Upper lobe of right lung (tissue), 1 donor: ENCODE measurements around the gene LZTS3. TPM values are rescaled to one million over a fixed set of nuclear protein-coding genes. Genes with fewer than 3 reads are reported as not detected.
"Not testable (repeated sequence)": the region's sequence is repeated elsewhere in the genome, so short reads cannot be mapped to it uniquely, and the experiment has no call there.

ENCODE experiments used
- ATAC-seq: fragments of 200-7000 bp; cut with Tn5 transposase; one replicate; pipeline ENCODE4 v1.9.1; 2020; ENCODE audit warnings: mild to moderate bottlenecking, moderate library complexity
- DNase-seq: peaks from one replicate; pipeline ENCODE4 v3.0.0-alpha.2; 2020
- H3K27ac ChIP-seq: fragments of 200-600 bp; one replicate; pipeline ENCODE4 v1.8.0; 2022
- H3K27me3 ChIP-seq: fragments of 200-600 bp; one replicate; pipeline ENCODE4 v1.8.0; 2022; ENCODE audit warnings: mild to moderate bottlenecking
- H3K36me3 ChIP-seq: fragments of 200-600 bp; one replicate; pipeline ENCODE4 v1.8.0; 2022
- H3K4me1 ChIP-seq: fragments of 200-600 bp; one replicate; pipeline ENCODE4 v1.8.0; 2022
- H3K4me3 ChIP-seq: fragments of 200-600 bp; one replicate; pipeline ENCODE4 v1.8.0; 2022; ENCODE audit warnings: mild to moderate bottlenecking
- H3K9me3 ChIP-seq: fragments of 200-600 bp; one replicate; pipeline ENCODE4 v1.8.0; 2022
- intact Hi-C: fragments of 100-400 bp; cut with DNase I; formaldehyde crosslinking; loops from one replicate; pipeline ENCODE4 v1.11.0; 2022
- total RNA-seq: library from RNA; stranded (reverse); fragmentation: NEBNext Ultra II Directional; extraction: Animal tissue kit (Norgen Biotek cat#: 25700); gene quantifications from one replicate; pipeline ENCODE4 v1.2.1, GENCODE V29; 2021
- TF ChIP-seq, protein P1 (sequence below): fragments of 200-600 bp; IDR thresholded peaks from one replicate; pipeline ENCODE4 v1.8.0; 2022; ENCODE audit warnings: antibody characterized with exemption
- donor health status: DM: no; HTN: yes; CAD: no; lungs with severe emphysema.

LZTS3 gene
- total RNA-seq, 1 donor from 2014 or later, result 21.5 TPM

DNA sequence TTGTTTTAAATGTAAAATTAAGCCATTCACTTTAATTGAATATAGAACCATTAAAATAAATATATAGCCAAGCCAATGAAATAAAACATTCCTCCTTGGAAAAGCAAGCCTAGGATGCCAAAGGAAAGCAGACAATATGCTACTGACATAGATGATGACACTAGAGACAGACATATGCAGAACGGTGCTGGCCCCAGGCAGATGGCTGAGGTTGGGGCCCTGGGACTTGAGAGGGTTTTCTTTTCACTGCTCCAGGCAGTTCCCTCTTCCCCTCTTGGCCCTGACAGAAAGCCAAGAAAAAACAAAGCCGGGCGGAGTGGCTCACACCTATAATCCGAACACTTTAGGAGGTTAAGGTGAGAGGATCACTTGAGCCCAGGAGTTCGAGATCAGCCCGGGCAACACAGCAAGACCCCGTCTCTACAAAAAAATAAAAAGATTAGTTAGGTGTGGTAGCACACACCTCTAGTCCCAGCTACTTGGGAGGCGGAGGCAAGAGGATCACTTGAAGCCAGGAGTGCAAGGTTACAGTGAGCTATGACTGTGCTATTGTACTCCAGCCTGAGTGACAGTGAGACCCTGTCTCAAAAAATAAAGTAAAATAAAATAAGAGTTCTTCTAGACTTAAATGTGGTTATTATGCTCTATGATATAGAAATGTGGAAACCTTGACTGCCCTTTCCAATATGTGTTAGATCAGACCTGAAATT, 44.9 kb downstream of the LZTS3 start:
- TF ChIP-seq, protein P1, sequence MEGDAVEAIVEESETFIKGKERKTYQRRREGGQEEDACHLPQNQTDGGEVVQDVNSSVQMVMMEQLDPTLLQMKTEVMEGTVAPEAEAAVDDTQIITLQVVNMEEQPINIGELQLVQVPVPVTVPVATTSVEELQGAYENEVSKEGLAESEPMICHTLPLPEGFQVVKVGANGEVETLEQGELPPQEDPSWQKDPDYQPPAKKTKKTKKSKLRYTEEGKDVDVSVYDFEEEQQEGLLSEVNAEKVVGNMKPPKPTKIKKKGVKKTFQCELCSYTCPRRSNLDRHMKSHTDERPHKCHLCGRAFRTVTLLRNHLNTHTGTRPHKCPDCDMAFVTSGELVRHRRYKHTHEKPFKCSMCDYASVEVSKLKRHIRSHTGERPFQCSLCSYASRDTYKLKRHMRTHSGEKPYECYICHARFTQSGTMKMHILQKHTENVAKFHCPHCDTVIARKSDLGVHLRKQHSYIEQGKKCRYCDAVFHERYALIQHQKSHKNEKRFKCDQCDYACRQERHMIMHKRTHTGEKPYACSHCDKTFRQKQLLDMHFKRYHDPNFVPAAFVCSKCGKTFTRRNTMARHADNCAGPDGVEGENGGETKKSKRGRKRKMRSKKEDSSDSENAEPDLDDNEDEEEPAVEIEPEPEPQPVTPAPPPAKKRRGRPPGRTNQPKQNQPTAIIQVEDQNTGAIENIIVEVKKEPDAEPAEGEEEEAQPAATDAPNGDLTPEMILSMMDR, result no peak
- H3K4me3 ChIP-seq, result no peak overlapping the region
- no peaks in the 10 kb centered on the region for H3K9me3 ChIP-seq
- H3K27ac ChIP-seq, result no peak overlapping the region
- intact Hi-C loops, result no loop called here
- ATAC-seq (no peak), DNase-seq (no peak)
- no peaks in the 10 kb centered on the region for H3K4me1 ChIP-seq
- no peaks in the 10 kb centered on the region for H3K27me3 ChIP-seq
- H3K36me3 ChIP-seq, result no peaks in the 10 kb centered on the region

DNA sequence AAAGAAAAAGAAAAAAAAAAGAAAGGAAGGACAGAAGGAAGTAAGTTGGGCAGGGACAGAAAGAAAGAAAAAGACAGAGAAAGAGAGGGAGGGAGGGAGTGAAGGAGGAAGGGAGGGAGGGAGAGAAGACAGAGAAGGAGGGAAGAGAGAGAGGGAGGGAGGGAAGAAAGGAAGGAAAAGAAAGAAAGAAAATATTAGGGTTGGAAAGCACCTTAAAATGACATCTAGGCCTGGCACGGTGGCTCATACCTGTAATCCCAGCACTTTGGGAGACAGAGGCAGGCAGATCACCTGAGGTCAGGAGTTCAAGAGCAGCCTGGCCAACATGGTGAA, 46.9 kb downstream of the LZTS3 start:
- ATAC-seq, result no peak
- intact Hi-C loops, result no loop called here
- no peak for DNase-seq

GRCh38 chr20:3125776-3126526, 47.4 kb downstream of the LZTS3 start:
- H3K9me3 ChIP-seq, H3K27me3 ChIP-seq, DNase-seq, intact Hi-C loops, H3K4me1 ChIP-seq, ATAC-seq, H3K27ac ChIP-seq, H3K4me3 ChIP-seq: not testable (repeated sequence)
- peaks cover 17% of the 10 kb centered on the region for H3K36me3 ChIP-seq

More for the DNA sequence above, 46.9 kb downstream of the LZTS3 start:
- no peaks in the 10 kb centered on the region for H3K4me1 ChIP-seq
- TF ChIP-seq, protein P1, result no peak
- no peaks in the 10 kb centered on the region for H3K9me3 ChIP-seq
- H3K27ac ChIP-seq, result no peak overlapping the region
- no peak overlapping the region for H3K4me3 ChIP-seq
- H3K27me3 ChIP-seq, result no peaks in the 10 kb centered on the region
- H3K36me3 ChIP-seq, result peaks cover 11% of the 10 kb centered on the region

DNA sequence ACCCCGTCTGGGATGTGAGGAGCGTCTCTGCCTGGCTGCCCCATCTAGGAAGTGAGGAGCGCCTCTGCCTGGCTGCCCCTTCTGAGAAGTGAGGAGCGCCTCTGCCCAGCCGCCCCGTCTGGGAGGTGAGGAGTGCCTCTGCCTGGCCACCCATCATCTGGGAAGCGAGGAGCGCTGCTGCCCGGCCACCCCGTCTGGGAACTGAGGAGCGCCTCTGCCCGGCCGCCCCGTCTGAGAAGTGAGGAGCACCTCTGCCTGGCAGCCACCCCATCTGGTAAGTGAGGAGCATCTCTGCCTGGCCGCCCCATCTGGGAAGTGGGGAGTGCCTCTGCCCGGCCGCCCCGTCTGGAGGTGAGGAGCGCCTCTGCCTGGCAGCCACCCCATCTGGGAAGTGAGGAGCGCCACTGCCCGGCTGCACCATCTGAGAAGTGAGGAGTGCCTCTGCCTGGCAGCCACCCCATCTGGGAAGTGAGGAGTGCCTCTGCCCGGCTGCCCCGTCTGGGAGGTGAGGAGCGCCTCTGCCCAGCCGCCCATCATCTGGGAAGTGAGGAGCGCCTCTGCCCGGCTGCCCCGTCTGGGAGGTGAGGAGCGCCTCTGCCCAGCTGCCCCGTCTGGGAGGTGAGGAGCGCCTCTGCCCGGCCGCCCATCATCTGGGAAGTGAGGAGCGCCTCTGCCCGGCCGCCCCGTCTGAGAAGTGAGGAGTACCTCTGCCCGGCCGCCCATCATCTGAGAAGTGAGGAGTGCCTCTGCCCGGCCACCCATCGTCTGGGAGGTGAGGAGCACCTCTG, 48.4 kb downstream of the LZTS3 start:
- peaks cover 21% of the 10 kb centered on the region for H3K36me3 ChIP-seq
- H3K4me3 ChIP-seq, DNase-seq, intact Hi-C loops, H3K9me3 ChIP-seq, ATAC-seq, H3K27ac ChIP-seq, H3K27me3 ChIP-seq, H3K4me1 ChIP-seq: not testable (repeated sequence)

DNA sequence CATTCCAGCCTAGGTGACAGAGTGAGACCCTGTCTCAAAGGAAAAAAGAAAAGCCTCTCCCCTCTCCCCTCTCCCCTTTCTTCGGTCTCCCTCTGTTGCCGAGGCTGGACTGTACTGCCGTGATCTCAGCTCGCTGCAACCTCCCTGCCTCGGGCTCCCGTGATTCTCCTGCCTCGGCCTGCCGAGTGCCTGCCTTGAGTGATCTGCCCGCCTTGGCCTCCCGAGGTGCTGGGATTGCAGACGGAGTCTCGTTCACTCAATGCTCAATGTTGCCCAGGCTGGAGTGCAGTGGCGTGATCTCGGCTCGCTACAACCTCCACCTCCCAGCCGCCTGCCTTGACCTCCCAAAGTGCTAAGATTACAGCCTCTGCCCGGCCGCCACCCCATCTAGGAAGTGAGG, 49.2 kb downstream of the LZTS3 start:
- H3K27me3 ChIP-seq, intact Hi-C loops, H3K4me1 ChIP-seq, H3K9me3 ChIP-seq, H3K27ac ChIP-seq, ATAC-seq, H3K4me3 ChIP-seq, DNase-seq: not testable (repeated sequence)
- H3K36me3 ChIP-seq, result peaks cover 21% of the 10 kb centered on the region

- ATAC-seq, result no peak
- H3K27me3 ChIP-seq, result no peaks in the 10 kb centered on the region
- intact Hi-C loops, result no loop called here
- peaks cover 21% of the 10 kb centered on the region for H3K36me3 ChIP-seq
- no peak overlapping the region for H3K27ac ChIP-seq
- H3K4me3 ChIP-seq, result no peak overlapping the region
- TF ChIP-seq, protein P1, result no peak
- H3K4me1 ChIP-seq, result no peaks in the 10 kb centered on the region
- no peak for DNase-seq
- H3K9me3 ChIP-seq, result no peaks in the 10 kb centered on the region
Observed at GRCh38 chr20:3123542-3123941, 49.8 kb downstream of the LZTS3 start.
